GM18519 (cell line): Measurements from ENCODE around the gene TRNAU1AP.
"Not testable (repeated sequence)": the region's sequence is repeated elsewhere in the genome, so short reads cannot be mapped to it uniquely, and the experiment has no call there.

Source experiments
- ATAC-seq: cut with Tn5 transposase; IDR thresholded peaks from one replicate; pipeline ENCODE4 v1.9.1; 2021; ENCODE audit warnings: mild to moderate bottlenecking, moderate library complexity; ENCODE audit not compliant: unreplicated experiment, low FRiP score

TRNAU1AP gene

DNA sequence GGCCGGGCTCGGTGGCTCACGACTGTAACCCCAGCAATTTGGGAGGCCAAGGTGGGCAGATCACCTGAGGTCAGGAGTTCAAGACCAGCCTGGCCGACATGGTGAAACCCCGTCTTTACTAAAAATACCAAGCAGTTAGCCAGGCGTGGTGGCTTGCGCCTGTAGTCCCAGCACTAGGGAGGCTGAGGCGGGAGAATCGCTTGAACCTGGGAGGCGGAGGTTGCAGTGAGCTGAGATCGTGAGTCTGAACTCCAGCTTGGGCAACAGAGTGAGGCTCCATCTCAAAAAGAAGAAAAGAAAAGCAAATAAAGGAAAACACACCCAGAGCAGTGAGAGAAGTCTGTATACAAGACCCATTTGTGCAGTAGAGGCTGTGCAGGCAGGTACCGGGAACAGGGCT, 32.1 kb upstream of the TRNAU1AP start:
- not testable (repeated sequence) for ATAC-seq

DNA sequence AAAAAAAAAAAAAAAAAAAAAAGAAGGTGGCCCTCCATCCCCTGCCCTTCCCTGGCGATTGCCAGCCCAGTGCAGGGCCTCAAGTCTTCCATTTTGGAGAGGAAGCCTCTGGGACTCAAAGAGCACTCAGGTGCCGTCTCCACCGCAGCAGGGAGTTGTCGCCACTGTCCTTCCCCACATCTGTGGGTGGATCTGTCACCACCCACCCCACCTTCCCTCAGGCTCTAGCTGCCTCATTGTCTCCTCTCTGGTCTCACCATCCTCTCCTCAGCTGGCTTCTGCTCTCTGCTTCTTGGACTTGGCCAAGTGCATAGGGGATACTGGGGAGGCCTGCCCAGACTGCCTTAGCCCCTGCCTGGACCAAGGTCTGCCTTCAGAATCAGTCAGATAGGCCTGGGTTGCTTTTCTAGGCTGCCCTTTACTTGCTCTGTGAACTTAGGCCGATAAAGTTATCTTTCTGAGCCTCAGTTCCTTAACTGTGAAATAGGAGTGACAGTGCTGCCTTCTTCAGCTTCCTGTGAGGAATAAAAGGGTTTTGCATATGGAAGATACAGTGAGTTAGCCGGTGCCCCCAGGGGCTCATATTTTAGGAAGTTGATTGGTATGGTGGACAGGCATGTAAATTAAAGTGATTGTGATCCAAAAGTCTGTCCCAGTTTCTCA, 31.3 kb upstream of the TRNAU1AP start:
- no peak for ATAC-seq

DNA sequence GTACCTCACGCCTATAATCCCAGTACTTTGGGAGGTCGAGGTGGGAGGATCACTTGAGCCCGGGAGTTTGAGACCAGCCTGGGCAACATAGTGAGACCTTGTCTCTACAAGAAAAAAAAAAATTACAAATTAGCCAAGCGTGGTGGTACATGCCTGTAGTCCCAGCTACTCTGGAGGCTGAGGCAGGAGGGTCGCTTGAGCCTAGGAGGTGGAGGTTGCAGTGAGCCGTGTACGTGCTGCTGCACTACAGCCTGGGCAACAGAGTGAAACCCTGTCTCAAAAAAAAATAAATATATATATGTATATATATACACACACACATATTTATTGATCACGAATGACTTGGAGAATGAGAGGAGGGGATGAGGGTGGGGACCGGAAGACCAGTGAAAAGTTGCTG, 30.3 kb upstream of the TRNAU1AP start:
- ATAC-seq: not testable (repeated sequence)

DNA sequence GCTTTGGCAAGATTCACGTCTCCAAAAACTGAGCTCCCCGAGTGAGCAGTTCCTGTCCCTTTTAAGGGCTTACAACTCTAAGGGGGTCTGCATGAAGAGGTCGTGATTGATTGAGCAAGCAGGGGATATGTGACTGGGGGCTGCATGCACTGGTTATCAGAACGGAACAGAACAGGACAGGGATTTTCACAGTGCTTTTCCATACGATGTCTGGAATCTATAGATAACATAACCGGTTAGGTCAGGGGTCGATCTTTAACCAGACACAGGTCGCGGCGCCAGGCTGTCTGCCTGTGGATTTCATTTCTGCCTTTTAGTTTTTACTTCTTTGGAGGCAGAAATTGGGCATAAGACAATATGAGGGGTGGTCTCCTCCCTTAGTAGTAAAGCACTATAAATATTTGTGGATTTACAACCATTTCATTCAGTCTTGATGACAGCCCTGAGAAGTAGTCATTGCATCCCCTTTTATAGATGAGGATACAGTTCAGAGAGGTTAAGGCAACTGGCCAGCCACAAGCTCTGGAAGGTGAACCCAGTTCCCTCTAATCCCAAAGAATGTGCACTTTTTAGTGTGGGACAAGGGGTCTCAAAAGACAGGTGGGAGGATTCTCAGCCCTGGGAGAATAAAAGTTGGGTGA, 27.8 kb upstream of the TRNAU1AP start:
- not testable (repeated sequence) for ATAC-seq

- no peak for ATAC-seq
Measured at GRCh38 chr1:28526886-28527285, 26.0 kb upstream of the TRNAU1AP start.

DNA sequence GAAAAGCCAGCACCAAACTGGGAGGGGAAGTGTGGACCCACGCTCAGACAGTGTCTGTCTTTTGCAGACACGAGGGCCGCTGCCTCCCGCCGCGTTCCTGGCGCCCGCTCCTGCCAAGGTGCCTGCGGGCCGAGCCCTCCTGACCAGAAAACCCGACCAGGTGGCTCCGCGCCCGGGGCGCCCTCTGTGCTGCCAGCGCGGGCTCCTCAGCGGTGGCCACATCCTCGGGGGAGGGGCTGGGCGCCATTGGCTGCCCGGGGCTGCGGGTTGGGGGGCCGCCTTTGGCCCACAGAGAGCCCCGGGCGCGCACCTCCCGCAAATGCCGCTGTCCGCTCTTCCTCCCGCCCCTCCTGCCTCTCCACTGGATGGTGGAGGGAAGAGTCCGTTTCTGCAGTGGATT, 22.4 kb upstream of the TRNAU1AP start:
- ATAC-seq: no peak

DNA sequence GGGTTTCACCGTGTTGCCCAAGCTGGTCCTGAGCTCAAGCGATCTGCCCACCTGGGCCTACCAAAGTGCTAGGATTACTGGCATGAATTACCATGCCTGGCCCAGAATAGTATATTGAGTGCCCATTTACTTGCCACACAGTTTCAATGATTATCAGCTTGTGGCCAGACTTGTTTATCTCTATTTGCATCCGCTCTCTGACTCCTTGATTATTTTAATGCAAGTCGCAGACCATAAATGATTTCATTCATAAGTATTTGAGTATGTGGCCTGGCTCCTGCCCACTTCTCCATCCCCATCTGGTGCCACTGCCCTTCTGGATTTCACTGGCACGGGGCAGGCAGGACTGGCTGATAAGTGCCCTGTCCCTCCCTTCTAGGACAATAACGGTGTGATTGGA, 18.2 kb upstream of the TRNAU1AP start:
- no peak for ATAC-seq

DNA sequence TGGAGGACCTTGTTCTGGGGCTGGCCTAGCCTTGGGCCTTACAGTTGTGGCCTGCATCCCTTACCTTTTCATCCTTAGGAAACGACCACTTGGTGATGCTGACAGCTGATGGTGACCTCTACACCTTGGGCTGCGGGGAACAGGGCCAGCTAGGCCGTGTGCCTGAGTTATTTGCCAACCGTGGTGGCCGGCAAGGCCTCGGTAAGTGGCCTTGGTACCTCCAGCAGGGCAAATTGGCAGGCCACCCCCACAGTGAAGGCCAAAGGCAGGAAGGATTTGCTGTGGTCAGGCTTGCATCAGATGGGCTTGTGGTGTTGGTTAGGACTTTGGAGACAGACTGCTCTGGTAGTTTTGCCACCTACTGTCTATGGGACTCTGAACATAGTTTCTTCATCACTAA, 17.7 kb upstream of the TRNAU1AP start:
- no peak for ATAC-seq

DNA sequence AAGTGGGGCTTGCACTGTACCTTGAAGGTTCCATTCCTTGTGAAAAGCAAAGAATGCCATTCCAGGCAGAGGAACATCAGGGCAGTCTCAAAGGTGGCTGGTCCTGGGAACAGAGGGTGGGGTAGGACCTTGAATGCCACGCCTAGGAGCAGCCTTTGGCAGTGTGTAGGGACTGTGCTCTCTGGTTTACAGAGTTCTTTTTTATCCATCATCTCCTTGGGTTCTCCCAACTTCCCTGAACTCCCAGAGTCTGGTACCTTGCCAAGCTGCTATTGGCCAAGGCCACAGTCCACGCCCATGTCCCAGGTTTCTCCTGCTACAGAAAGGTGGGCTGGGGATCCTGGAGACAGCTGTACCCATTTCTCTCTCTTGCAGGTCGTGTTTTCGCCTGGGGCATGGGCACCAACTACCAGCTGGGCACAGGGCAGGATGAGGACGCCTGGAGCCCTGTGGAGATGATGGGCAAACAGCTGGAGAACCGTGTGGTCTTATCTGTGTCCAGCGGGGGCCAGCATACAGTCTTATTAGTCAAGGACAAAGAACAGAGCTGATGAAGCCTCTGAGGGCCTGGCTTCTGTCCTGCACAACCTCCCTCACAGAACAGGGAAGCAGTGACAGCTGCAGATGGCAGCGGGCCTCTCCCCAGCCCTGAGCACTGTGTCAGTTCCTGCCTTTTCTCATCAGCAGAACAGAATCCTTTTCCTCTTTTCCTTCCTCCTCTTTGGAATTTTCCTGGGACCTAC, 15.3 kb upstream of the TRNAU1AP start:
- ATAC-seq: no peak

- no peak for ATAC-seq
Measured at GRCh38 chr1:28538286-28538685, 14.6 kb upstream of the TRNAU1AP start.

- no peak for ATAC-seq
Measured at GRCh38 chr1:28540651-28541050, 12.2 kb upstream of the TRNAU1AP start.

DNA sequence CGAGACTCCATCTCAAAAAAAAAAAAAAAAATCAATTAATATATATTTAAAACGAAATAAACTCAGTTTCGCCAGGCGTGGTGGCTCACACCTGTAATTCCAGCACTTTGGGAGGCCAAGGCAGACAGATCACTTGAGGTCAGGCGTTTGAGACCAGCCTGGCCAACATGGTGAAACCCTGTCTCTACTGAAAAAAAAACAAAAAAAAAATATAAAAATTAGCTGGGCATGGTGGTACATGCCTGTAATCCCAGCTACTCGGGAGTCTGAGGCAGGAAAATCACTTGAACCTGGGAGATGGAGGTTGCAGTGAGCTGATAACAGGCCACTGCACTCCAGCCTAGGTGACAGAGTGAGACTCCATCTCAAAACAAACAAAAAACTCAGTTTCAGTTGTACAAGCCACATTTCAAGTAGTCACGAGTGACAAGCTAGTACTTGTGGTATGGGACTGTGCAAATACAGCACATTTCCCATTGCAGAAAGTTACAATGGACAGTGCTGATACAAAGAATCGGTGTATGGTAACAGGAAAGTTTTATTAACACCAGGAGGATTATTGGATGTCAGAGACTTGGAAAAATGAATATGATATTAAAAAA, 11.4 kb upstream of the TRNAU1AP start:
- ATAC-seq: not testable (repeated sequence)

- ATAC-seq: no peak
Measured at GRCh38 chr1:28545246-28545628, 7.6 kb upstream of the TRNAU1AP start.

DNA sequence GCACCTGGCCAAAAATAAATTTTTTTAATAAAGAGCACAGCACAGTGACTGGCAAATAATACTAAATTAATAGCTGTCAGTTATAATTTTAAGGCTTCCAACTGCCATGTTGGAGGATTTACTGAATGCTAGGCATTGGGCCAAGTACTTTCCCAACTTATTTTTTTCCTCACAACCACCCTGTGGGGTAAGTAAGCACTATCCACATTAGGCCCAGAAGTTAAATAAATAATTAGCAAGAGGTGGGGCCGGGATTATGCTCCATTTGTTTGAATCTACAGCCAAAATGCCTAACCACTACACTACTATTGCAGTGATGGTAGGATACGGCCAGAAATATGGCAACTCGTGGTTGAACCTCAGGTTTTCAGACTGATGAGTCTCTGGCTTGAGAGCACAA, 4.6 kb upstream of the TRNAU1AP start:
- no peak for ATAC-seq

DNA sequence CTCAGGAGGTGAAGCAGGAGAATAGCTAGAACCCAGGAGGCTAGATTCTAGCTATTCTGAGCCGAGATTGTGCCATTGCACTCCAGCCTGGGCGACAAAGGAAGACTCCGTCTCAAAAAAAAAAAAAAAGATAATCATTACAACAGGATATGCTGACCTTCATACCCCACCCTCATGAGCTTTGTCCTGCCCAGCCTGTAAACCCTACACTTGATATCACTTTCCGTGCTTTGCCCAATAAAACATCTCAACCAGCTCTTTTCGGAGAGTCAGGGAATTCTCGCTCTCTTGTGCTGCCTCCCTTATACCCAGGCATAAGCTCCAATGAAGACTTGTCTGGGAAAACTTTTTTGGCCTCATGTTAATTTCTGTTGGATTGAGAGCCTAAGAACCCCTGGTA, 1.5 kb upstream of the TRNAU1AP start:
- ATAC-seq: no peak

DNA sequence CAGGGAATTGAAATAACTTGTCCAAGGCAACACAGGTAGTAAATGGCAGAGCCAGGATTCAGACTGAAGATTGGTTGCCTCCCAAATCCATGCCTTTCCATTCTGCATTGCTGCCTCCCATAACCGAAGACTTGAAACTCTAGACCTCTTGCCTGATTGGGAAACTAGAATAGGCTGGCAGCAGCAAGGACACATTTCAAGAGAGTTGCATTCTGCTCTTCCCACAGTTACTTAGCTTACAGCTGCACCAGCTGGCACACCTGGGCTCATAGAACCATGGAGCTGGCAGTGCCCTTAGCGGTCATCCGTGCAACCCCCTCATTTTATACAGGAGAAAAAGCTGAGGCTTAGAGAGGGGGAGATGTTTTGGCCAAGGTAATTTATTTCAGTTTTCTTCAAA, 8.0 kb downstream of the TRNAU1AP start:
- ATAC-seq: no peak

DNA sequence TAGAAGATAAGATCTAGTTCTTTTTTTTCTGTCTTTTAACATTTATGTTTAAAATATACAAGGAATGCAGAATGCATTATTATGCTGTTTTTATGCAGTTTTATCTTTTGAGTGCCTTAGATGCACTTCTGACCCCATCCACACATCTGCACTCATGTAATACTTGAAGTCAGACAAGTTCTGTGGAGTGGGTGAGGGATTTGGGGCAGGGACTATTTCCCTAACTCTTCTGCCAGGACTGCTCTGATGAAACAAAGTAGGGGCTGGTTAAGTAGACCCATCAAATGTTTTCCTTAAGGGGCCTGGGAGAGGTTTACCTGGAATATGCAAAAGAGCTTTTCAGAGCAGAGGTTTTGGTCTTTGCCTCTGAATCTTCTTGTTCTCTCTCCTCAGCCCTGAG, 11.4 kb downstream of the TRNAU1AP start:
- ATAC-seq: no peak

- ATAC-seq: no peak
Measured at GRCh38 chr1:28565040-28565439, 12.2 kb downstream of the TRNAU1AP start.

DNA sequence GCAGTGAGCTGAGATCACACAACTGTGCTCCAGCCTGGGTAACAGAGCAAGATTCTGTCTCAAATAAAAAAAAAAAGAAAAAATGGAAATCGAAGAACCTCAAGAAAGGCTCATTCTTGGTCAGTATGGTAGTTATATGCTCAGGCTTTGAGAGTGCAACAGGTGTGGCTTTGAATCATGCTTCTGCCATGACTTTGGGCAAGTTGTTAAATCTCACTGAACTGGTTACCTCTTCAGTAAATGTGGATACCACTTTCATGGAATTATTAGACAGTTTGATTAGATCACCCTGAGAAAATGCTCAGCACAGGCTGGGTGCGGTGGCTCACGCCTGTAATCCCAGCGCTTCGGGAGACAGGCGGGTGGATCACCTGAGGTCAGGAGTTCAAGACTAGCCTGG, 12.8 kb downstream of the TRNAU1AP start:
- ATAC-seq: no peak

DNA sequence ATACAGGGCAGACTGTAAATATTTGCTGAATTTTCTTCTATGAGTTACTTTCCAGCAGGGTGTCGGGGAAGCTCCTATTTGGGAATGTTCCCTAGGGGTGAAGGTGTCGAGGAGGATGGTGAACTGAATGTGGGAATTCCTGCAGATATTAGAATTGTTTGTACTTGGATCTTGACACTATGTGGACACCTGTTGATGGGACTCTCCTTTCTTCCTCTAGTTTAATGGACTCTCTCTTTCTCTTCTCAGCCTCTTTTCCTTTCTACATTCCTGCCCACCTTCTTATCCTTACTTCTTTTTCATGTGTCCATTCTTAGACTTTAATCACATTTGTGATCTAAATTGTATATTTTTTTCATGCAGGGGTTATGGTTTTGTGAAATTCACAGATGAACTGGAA, 14.0 kb downstream of the TRNAU1AP start:
- ATAC-seq: no peak

- ATAC-seq: no peak
Measured at GRCh38 chr1:28571911-28572310, 19.0 kb downstream of the TRNAU1AP start.
